DND-41 (cell line): ENCODE data around the gene WASL.

Source experiments
- CTCF ChIP-seq: IDR thresholded peaks from 2 replicates; pipeline ENCODE4 v1.5.1; 2012; ENCODE audit warnings: borderline replicate concordance, low read length, moderate library complexity, mild to moderate bottlenecking; ENCODE audit not compliant: poor library complexity, severe bottlenecking; ENCODE audit errors: extremely low read depth
- EZH2 ChIP-seq: IDR thresholded peaks from 3 replicates; pipeline ENCODE4 v1.6.1; 2012; ENCODE audit warnings: borderline replicate concordance, low read depth, mild to moderate bottlenecking, moderate library complexity, low read length, inconsistent platforms; ENCODE audit not compliant: severe bottlenecking

GRCh38 chr7:123749537-123749857 is 694 bp upstream of the WASL start:
- TF ChIP-seq CTCF (peak; percentile 28), EZH2 (no peak)
